Stimulated activated CD4-positive, alpha-beta T cell treated with anti-CD3 and anti-CD28 coated beads, Interleukin-4, amount 100 ng/mL, for 48 hours (primary cell): ENCODE results near the gene DTNB.

Experiments used
- DNase-seq, 2 donors: peaks; one replicate each; pipeline ENCODE4 v3.0.0-alpha.2; 2020; ENCODE audit warnings: low read depth in 2 of 2

DTNB gene

DNA sequence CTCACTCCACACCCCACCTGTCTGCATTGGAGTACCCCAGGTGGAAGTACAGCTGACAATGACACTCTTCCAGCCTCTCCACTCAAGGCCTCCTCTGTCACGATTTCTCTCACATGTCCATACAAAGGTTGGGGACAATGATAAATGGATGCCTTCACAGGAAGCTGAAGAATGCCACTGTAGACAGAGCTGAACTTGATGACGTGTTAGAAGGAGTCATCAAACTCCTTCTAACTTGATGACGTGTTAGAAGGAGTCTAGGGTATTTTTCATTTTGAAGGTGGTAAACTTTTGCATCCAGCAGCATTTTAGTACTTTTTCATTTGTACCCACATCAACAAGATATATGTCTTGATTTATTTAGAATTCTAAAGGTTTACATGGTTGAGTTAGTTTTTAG, 168.2 kb downstream of the DTNB start:
- no peak for DNase-seq

DNA sequence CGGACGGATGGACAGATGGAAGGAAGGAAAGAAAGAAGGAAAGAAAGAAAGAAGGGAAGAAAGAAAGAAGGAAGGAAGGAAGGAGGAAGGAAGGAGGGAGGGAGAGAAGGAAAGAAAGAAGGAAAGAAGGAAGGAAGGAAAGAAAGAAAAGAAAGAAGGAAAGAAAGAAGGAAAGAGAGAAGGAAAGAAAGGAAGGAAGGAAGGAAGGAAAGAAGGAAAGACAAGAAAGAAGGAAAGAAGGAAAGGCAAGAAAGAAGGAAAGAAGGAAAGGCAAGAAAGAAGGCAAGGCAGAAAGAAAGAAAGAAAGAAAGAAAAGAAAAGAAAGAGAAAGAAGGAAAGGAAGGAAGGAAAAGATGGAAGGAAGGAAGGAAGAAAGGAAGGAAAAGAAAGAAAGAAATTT, 169.1 kb downstream of the DTNB start:
- DNase-seq, result no peak

DNA sequence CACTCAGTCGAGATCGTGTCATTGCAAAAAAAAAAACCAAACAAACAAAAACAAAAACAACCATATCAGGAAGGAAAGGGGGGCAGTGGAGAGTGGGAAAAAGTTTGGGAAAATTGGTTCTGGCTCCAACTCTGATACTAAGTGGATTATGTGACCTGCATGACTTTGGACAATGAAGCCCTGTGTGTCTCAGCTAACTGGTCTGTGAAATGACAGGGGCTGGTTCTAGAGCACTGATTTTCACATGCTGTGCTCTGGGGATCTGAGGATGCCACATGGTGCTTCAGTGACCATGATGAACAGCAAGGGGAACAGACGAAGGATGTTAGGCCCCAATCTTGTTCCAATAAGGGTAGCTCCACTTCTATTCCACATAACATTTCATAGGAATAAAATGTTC, 174.2 kb downstream of the DTNB start:
- DNase-seq, result no peak

- DNase-seq, result no peak
Measured at GRCh38 chr2:25497918-25498407, 175.4 kb downstream of the DTNB start.

GRCh38 chr2:25497229-25497917, 176.0 kb downstream of the DTNB start:
- DNase-seq, result no peak

GRCh38 chr2:25494616-25495015, 178.8 kb downstream of the DTNB start:
- DNase-seq, result no peak

GRCh38 chr2:25493207-25493606, 180.2 kb downstream of the DTNB start:
- DNase-seq, result no peak

GRCh38 chr2:25492726-25493125, 180.7 kb downstream of the DTNB start:
- DNase-seq, result no peak

DNA sequence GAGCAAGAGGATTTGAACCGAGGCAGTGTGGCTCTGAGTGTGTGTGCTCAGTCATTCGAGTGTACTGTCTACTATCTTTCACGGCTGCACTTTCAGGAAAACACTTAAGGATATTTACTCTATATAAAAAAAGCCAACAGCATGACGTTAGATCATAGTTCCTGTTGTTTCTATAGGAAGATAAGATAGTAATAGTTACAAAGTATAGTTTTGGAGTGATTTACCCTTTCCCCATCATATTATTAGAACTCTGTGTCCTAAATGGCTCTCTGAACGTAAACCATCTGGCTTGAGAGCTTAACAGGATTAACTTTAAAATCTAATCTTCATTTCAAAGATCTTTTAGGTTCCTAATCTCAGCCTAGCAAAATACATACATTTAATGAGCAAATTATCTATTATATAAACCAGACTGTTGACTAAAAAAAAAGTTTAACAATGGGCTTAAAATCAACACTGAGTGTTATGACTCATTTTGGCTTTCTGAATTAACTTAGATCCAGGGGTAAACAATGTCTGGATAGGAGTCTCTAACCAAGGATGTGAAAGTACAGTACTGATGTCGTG, 181.3 kb downstream of the DTNB start:
- DNase-seq, result no peak

- DNase-seq, result no peak
Measured at GRCh38 chr2:25491003-25491696, 182.2 kb downstream of the DTNB start.

GRCh38 chr2:25490217-25490616, 183.2 kb downstream of the DTNB start:
- DNase-seq, result no peak

GRCh38 chr2:25489631-25490030, 183.7 kb downstream of the DTNB start:
- DNase-seq, result no peak

- DNase-seq, result no peak
Measured at GRCh38 chr2:25483607-25484266, 189.6 kb downstream of the DTNB start.

- no peak for DNase-seq
Measured at GRCh38 chr2:25482341-25482740, 191.0 kb downstream of the DTNB start.

GRCh38 chr2:25481381-25482300, 191.7 kb downstream of the DTNB start:
- no peak for DNase-seq

GRCh38 chr2:25480561-25480960, 192.8 kb downstream of the DTNB start:
- no peak for DNase-seq

- DNase-seq, result no peak
Measured at GRCh38 chr2:25479761-25480160, 193.6 kb downstream of the DTNB start.

DNA sequence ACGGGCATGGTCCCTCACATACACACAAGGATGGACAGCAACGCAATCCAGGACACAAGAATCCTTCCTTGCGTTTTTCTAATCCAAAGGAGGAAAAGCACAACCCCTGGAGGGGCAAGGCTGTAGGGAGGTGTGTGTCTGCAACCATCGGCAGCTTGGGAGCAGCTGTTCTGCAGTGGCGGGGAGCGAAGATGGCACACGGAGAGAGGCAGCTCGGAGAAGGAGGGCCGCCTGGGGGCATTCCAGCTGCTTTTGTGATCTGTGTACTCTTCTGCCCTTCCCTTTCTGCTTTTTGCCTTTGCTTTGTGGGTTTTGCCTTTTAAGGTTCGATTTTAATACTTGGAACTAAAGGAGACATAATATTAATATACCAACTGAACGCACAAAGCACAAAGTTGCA, 194.6 kb downstream of the DTNB start:
- DNase-seq, result no peak

DNA sequence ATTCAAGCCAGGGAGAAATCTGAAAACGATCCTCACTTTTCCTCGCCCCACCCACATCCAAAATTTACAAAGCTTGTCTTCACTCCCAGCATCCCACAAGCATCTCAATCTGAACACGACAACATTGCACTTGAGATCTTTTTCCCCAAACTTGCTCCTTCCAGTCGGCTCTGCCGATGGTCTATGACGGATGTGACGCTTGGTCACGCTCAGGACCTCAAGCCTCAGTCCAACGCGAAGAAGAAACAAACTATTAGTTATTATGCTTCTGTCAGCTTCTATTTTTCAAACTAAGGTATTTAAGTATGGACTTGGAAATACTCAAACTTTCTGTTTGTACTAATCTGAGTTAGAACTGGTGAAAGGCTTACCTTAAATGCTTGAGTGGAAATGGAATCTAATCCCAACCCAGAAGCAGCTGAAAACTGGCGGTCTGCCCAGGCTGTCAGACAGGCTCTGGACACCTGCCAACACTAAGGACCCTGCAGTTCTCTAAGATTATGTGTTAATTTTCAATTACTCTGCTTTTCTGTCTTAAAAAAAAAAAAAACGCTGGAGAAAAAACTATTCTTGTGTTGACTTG, 199.5 kb downstream of the DTNB start:
- no peak for DNase-seq

GRCh38 chr2:25473131-25473530, 200.2 kb downstream of the DTNB start:
- no peak for DNase-seq

DNA sequence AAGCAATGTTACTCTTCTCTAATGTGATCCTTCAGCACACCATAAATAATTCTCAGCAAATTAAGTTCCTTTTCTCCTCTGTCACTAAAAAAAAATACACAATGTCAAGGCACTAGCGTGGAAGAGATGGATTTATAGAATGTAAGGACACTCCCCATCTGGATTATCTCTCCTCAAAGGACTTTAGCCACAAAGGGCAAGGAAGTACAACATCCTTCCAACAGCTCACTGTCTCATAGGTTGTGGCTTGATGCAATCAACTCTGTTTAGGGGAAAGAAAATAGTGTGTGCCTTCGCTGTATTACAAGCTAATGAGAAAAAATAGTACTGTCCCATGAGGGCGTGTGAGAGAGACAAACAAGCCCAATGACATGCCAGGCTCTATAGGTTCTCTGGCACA, 202.6 kb downstream of the DTNB start:
- no peak for DNase-seq
